ENCODE data around the gene SLCO4A1.

Gene SLCO4A1

GRCh38 chr20:62702013-62702300 lies 59.7 kb downstream of the SLCO4A1 start:
- Histone ChIP-seq H2BK5ac (ENCODE audit: low read length) (no peak overlapping the region), H3K79me1 (ENCODE audit: low read depth, low read length) (peaks cover 2% of the 10 kb centered on the region), H3K4me3 (ENCODE audit: low read length in 2 of 2) (no peak overlapping the region), H3K18ac (ENCODE audit: low read length) (peak overlapping the region; percentile 85), H3K9me3 (replicated peaks in 1 of 2; ENCODE audit: control insufficient read depth in 2 of 2, insufficient read depth in 1 of 2, low read depth in 1 of 2, low read length in 2 of 2) (no peaks in the 10 kb centered on the region), H3K27ac (replicated peaks; ENCODE audit: low read length) (no peak overlapping the region), H3K23ac (ENCODE audit: low read depth, low read length, poor library complexity) (no peak overlapping the region), H2AK5ac (ENCODE audit: low read depth, low read length) (peak overlapping the region; percentile 65), H4K91ac (ENCODE audit: low read depth, low read length, poor library complexity) (peak overlapping the region; percentile 24), H3K14ac (ENCODE audit: low read length) (peak overlapping the region; percentile 90), H3K36me3 (replicated peaks in 1 of 2; ENCODE audit: control insufficient read depth in 2 of 2, insufficient read depth in 2 of 2, low read length in 2 of 2) (no peaks in the 10 kb centered on the region), H3K27me3 (ENCODE audit: control insufficient read depth in 3 of 3, insufficient read depth in 3 of 3, low read depth in 1 of 3, low read length in 3 of 3) (peaks cover 0 to 83% (median 0%) of the 10 kb centered on the region in 3 experiments), H2BK12ac (ENCODE audit: low read length) (no peak overlapping the region), H2BK15ac (ENCODE audit: low read length) (peak overlapping the region; percentile 87), H3K4me2 (ENCODE audit: insufficient read depth, low read length, poor library complexity, severe bottlenecking) (no peak overlapping the region), H3K9ac (ENCODE audit: low read depth, low read length, poor library complexity) (peak overlapping the region; percentile 54), H2AFZ (ENCODE audit: low read length) (no peak overlapping the region), H2BK120ac (ENCODE audit: low read depth, low read length) (no peak overlapping the region), H3K4me1 (ENCODE audit: control insufficient read depth in 2 of 2, insufficient read depth in 1 of 2, low read depth in 1 of 2, low read length in 2 of 2) (peaks cover 0 to 5% of the 10 kb centered on the region in 2 donors), H3K4ac (ENCODE audit: low read length) (no peak overlapping the region), H4K8ac (ENCODE audit: low read depth, low read length) (no peak overlapping the region)
- DNase-seq (ENCODE audit: low spot score) = no peak
- no CpG with 5 or more reads among the region's 11 CpGs for WGBS, 2 donors (ENCODE audit: extremely low coverage in 2 of 2, insufficient read length in 2 of 2, insufficient replicate concordance in 1 of 2)

- DNase-seq (ENCODE audit: low spot score) = no peak
- Histone ChIP-seq H3K36me3 (replicated peaks in 1 of 2; ENCODE audit: control insufficient read depth in 2 of 2, insufficient read depth in 2 of 2, low read length in 2 of 2) (no peaks in the 10 kb centered on the region), H2BK5ac (ENCODE audit: low read length) (no peak overlapping the region), H3K18ac (ENCODE audit: low read length) (no peak overlapping the region), H3K4ac (ENCODE audit: low read length) (no peak overlapping the region), H4K8ac (ENCODE audit: low read depth, low read length) (no peak overlapping the region), H3K27me3 (ENCODE audit: control insufficient read depth in 3 of 3, insufficient read depth in 3 of 3, low read depth in 1 of 3, low read length in 3 of 3) (peaks cover 1 to 89% (median 7%) of the 10 kb centered on the region in 3 experiments), H2BK12ac (ENCODE audit: low read length) (no peak overlapping the region), H4K91ac (ENCODE audit: low read depth, low read length, poor library complexity) (no peak overlapping the region), H3K14ac (ENCODE audit: low read length) (no peak overlapping the region), H2BK120ac (ENCODE audit: low read depth, low read length) (no peak overlapping the region), H3K4me3 (ENCODE audit: low read length in 2 of 2) (no peak overlapping the region), H3K27ac (replicated peaks; ENCODE audit: low read length) (no peak overlapping the region), H3K9me3 (replicated peaks in 1 of 2; ENCODE audit: control insufficient read depth in 2 of 2, insufficient read depth in 1 of 2, low read depth in 1 of 2, low read length in 2 of 2) (no peaks in the 10 kb centered on the region), H2AFZ (ENCODE audit: low read length) (no peak overlapping the region), H3K9ac (ENCODE audit: low read depth, low read length, poor library complexity) (no peak overlapping the region), H2AK5ac (ENCODE audit: low read depth, low read length) (no peak overlapping the region), H3K4me2 (ENCODE audit: insufficient read depth, low read length, poor library complexity, severe bottlenecking) (no peak overlapping the region), H3K79me1 (ENCODE audit: low read depth, low read length) (peaks cover 2% of the 10 kb centered on the region), H3K4me1 (ENCODE audit: control insufficient read depth in 2 of 2, insufficient read depth in 1 of 2, low read depth in 1 of 2, low read length in 2 of 2) (peaks cover 0 to 5% of the 10 kb centered on the region in 2 donors), H2BK15ac (ENCODE audit: low read length) (no peak overlapping the region), H3K23ac (ENCODE audit: low read depth, low read length, poor library complexity) (peak overlapping the region; percentile 50)
- WGBS, 2 donors (ENCODE audit: extremely low coverage in 2 of 2, insufficient read length in 2 of 2, insufficient replicate concordance in 1 of 2) = no CpG with 5 or more reads among the region's 25 CpGs
These were observed 60.9 kb downstream of the SLCO4A1 start for GRCh38 chr20:62702895-62703852.

- Histone ChIP-seq H3K79me1 (ENCODE audit: low read depth, low read length) (peaks cover 2% of the 10 kb centered on the region), H2AFZ (ENCODE audit: low read length) (no peak overlapping the region), H3K4me3 (ENCODE audit: low read length in 2 of 2) (no peak overlapping the region), H3K27me3 (ENCODE audit: control insufficient read depth in 3 of 3, insufficient read depth in 3 of 3, low read depth in 1 of 3, low read length in 3 of 3) (peaks cover 8 to 94% (median 14%) of the 10 kb centered on the region in 3 experiments), H4K8ac (ENCODE audit: low read depth, low read length) (no peak overlapping the region), H3K4me1 (ENCODE audit: control insufficient read depth in 2 of 2, insufficient read depth in 1 of 2, low read depth in 1 of 2, low read length in 2 of 2) (peaks cover 0 to 5% of the 10 kb centered on the region in 2 donors), H3K9ac (ENCODE audit: low read depth, low read length, poor library complexity) (no peak overlapping the region), H2AK5ac (ENCODE audit: low read depth, low read length) (peak overlapping the region; percentile 76), H3K4me2 (ENCODE audit: insufficient read depth, low read length, poor library complexity, severe bottlenecking) (no peak overlapping the region), H3K23ac (ENCODE audit: low read depth, low read length, poor library complexity) (no peak overlapping the region), H2BK12ac (ENCODE audit: low read length) (peak overlapping the region; percentile 82), H4K91ac (ENCODE audit: low read depth, low read length, poor library complexity) (peak overlapping the region; percentile 79), H3K9me3 (replicated peaks in 1 of 2; ENCODE audit: control insufficient read depth in 2 of 2, insufficient read depth in 1 of 2, low read depth in 1 of 2, low read length in 2 of 2) (no peaks in the 10 kb centered on the region), H3K4ac (ENCODE audit: low read length) (no peak overlapping the region), H2BK120ac (ENCODE audit: low read depth, low read length) (no peak overlapping the region), H3K18ac (ENCODE audit: low read length) (no peak overlapping the region), H2BK15ac (ENCODE audit: low read length) (peak overlapping the region; percentile 30), H3K36me3 (replicated peaks in 1 of 2; ENCODE audit: control insufficient read depth in 2 of 2, insufficient read depth in 2 of 2, low read length in 2 of 2) (no peaks in the 10 kb centered on the region), H2BK5ac (ENCODE audit: low read length) (no peak overlapping the region), H3K27ac (replicated peaks; ENCODE audit: low read length) (no peak overlapping the region), H3K14ac (ENCODE audit: low read length) (peak overlapping the region; percentile 95)
- no CpG with 5 or more reads among the region's 5 CpGs for WGBS, 2 donors (ENCODE audit: extremely low coverage in 2 of 2, insufficient read length in 2 of 2, insufficient replicate concordance in 1 of 2)
- DNase-seq (ENCODE audit: low spot score) = no peak
These were observed 61.5 kb downstream of the SLCO4A1 start for GRCh38 chr20:62703853-62704228.

GRCh38 chr20:62704341-62704948 lies 62.1 kb downstream of the SLCO4A1 start:
- Histone ChIP-seq H2BK15ac (ENCODE audit: low read length) (peak overlapping the region; percentile 30), H3K27me3 (ENCODE audit: control insufficient read depth in 3 of 3, insufficient read depth in 3 of 3, low read depth in 1 of 3, low read length in 3 of 3) (peaks cover 13 to 95% (median 20%) of the 10 kb centered on the region in 3 experiments), H3K36me3 (replicated peaks in 1 of 2; ENCODE audit: control insufficient read depth in 2 of 2, insufficient read depth in 2 of 2, low read length in 2 of 2) (no peaks in the 10 kb centered on the region), H3K14ac (ENCODE audit: low read length) (peak overlapping the region; percentile 95), H4K91ac (ENCODE audit: low read depth, low read length, poor library complexity) (peak overlapping the region; percentile 79), H3K18ac (ENCODE audit: low read length) (peak overlapping the region; percentile 41), H3K79me1 (ENCODE audit: low read depth, low read length) (peaks cover 2% of the 10 kb centered on the region), H3K4me3 (ENCODE audit: low read length in 2 of 2) (no peak overlapping the region), H2BK12ac (ENCODE audit: low read length) (peak overlapping the region; percentile 34), H4K8ac (ENCODE audit: low read depth, low read length) (no peak overlapping the region), H3K4ac (ENCODE audit: low read length) (peak overlapping the region; percentile 42), H2BK120ac (ENCODE audit: low read depth, low read length) (no peak overlapping the region), H3K9ac (ENCODE audit: low read depth, low read length, poor library complexity) (peak overlapping the region; percentile 17), H3K4me1 (ENCODE audit: control insufficient read depth in 2 of 2, insufficient read depth in 1 of 2, low read depth in 1 of 2, low read length in 2 of 2) (peaks cover 0 to 7% of the 10 kb centered on the region in 2 donors), H3K23ac (ENCODE audit: low read depth, low read length, poor library complexity) (peak overlapping the region; percentile 59), H2AK5ac (ENCODE audit: low read depth, low read length) (peak overlapping the region; percentile 76), H3K27ac (replicated peaks; ENCODE audit: low read length) (no peak overlapping the region), H2AFZ (ENCODE audit: low read length) (no peak overlapping the region), H3K9me3 (replicated peaks in 1 of 2; ENCODE audit: control insufficient read depth in 2 of 2, insufficient read depth in 1 of 2, low read depth in 1 of 2, low read length in 2 of 2) (peaks cover 0 to 3% of the 10 kb centered on the region in 2 donors), H2BK5ac (ENCODE audit: low read length) (no peak overlapping the region), H3K4me2 (ENCODE audit: insufficient read depth, low read length, poor library complexity, severe bottlenecking) (no peak overlapping the region)
- WGBS, 2 donors (ENCODE audit: extremely low coverage in 2 of 2, insufficient read length in 2 of 2, insufficient replicate concordance in 1 of 2) = no CpG with 5 or more reads among the region's 21 CpGs
- DNase-seq (ENCODE audit: low spot score) = no peak
